HG03097 (cell line): Measurements from ENCODE around the gene UGGT2.
"Not testable (repeated sequence)": the region's sequence is repeated elsewhere in the genome, so short reads cannot be mapped to it uniquely, and the experiment has no call there.

Experiments
- ATAC-seq: cut with Tn5 transposase; IDR thresholded peaks from one replicate; pipeline ENCODE4 v1.9.1; 2021; ENCODE audit not compliant: unreplicated experiment, low FRiP score

The UGGT2 gene

GRCh38 chr13:96000069-96000468 is 53.1 kb downstream of the UGGT2 start:
- ATAC-seq, result no peak

GRCh38 chr13:95987841-95988240 is 65.4 kb downstream of the UGGT2 start:
- no peak for ATAC-seq

GRCh38 chr13:95982144-95982543 is 71.1 kb downstream of the UGGT2 start:
- no peak for ATAC-seq

GRCh38 chr13:95972651-95973050 is 80.5 kb downstream of the UGGT2 start:
- ATAC-seq, result not testable (repeated sequence)

- ATAC-seq, result no peak
Observed at GRCh38 chr13:95970878-95971277, 82.3 kb downstream of the UGGT2 start.

GRCh38 chr13:95968906-95969305 is 84.3 kb downstream of the UGGT2 start:
- no peak for ATAC-seq

GRCh38 chr13:95957331-95957730 is 95.9 kb downstream of the UGGT2 start:
- ATAC-seq, result no peak

GRCh38 chr13:95956589-95957148 is 96.5 kb downstream of the UGGT2 start:
- ATAC-seq, result no peak

GRCh38 chr13:95955719-95956118 is 97.5 kb downstream of the UGGT2 start:
- no peak for ATAC-seq

- no peak for ATAC-seq
Observed at GRCh38 chr13:95955255-95955654, 97.9 kb downstream of the UGGT2 start.

GRCh38 chr13:95954266-95954665 is 98.9 kb downstream of the UGGT2 start:
- no peak for ATAC-seq

GRCh38 chr13:95950103-95950502 is 103.1 kb downstream of the UGGT2 start:
- ATAC-seq, result no peak

GRCh38 chr13:95948656-95949055 is 104.5 kb downstream of the UGGT2 start:
- no peak for ATAC-seq

- ATAC-seq, result no peak
Observed at GRCh38 chr13:95937714-95938320, 115.4 kb downstream of the UGGT2 start.

GRCh38 chr13:95931300-95932025 is 121.7 kb downstream of the UGGT2 start:
- ATAC-seq, result no peak

- ATAC-seq, result no peak
Observed at GRCh38 chr13:95929430-95929829, 123.8 kb downstream of the UGGT2 start.

- not testable (repeated sequence) for ATAC-seq
Observed at GRCh38 chr13:95928367-95928906, 124.8 kb downstream of the UGGT2 start.

- ATAC-seq, result no peak
Observed at GRCh38 chr13:95926231-95926630, 127.0 kb downstream of the UGGT2 start.

GRCh38 chr13:95924389-95924994 is 128.7 kb downstream of the UGGT2 start:
- no peak for ATAC-seq

- no peak for ATAC-seq
Observed at GRCh38 chr13:95921485-95921884, 131.7 kb downstream of the UGGT2 start.

GRCh38 chr13:95920485-95920884 is 132.7 kb downstream of the UGGT2 start:
- ATAC-seq, result no peak
